ENCODE measurements around the gene OCIAD2. TPM values are rescaled to one million over a fixed set of nuclear protein-coding genes. Genes with fewer than 3 reads are reported as not detected.
A peak's percentile ranks its signal among the peaks of the same experiment; 100 is the strongest.

Gene OCIAD2
- total RNA-seq = 7.9 to 18.1 TPM (median 14.5 TPM) in 3 replicates
- long read RNA-seq, transcript OCIAD2-205 (7 exons, 1,163 nt) = major isoform, 21 of 25 reads
- long read RNA-seq, partial matches to known transcripts = 0 of 25 reads
- long read RNA-seq, other reads (novel, unspliced or antisense) = 1 of 25 reads

- no peaks in the 10 kb centered on the region for H3K27me3 Mint-ChIP-seq (ENCODE audit: low read depth)
- H3K4me1 Mint-ChIP-seq (ENCODE audit: low read depth) = peaks cover 27% of the 10 kb centered on the region
- peak; percentile 87 for DNase-seq (ENCODE audit: low spot score)
- peak within 1 kb of the TSS; percentile 73 for H3K4me3 Mint-ChIP-seq (ENCODE audit: unreplicated experiment)
- no peaks in the 10 kb centered on the region for H3K36me3 Mint-ChIP-seq (ENCODE audit: low read depth)
- no peaks in the 10 kb centered on the region for H3K9me3 Mint-ChIP-seq (ENCODE audit: low read depth)
- peak within 1 kb of the TSS; percentile 70 for H3K27ac Mint-ChIP-seq (ENCODE audit: unreplicated experiment)
- TF ChIP-seq CTCF (IDR thresholded peaks at IDR 0.05) = peak; percentile 42
Measured at GRCh38 chr4:48906206-48907173, at the start of gene OCIAD2. TSS of gene OCIAD2 (minus strand) at chr4:48906774. CDS start at chr4:48904549, 2,225 bp downstream.

GRCh38 chr4:48954314-48954713 lies 47.7 kb upstream of the OCIAD2 start:
- no peak for DNase-seq (ENCODE audit: low spot score)
- H3K9me3 Mint-ChIP-seq (ENCODE audit: low read depth) = peaks cover 8% of the 10 kb centered on the region
- H3K4me1 Mint-ChIP-seq (ENCODE audit: low read depth) = peaks cover 12% of the 10 kb centered on the region
- H3K36me3 Mint-ChIP-seq (ENCODE audit: low read depth) = no peaks in the 10 kb centered on the region
- peak overlapping the region; percentile 42 for H3K27ac Mint-ChIP-seq (ENCODE audit: unreplicated experiment)
- H3K27me3 Mint-ChIP-seq (ENCODE audit: low read depth) = peaks cover 5% of the 10 kb centered on the region
- TF ChIP-seq CTCF (IDR thresholded peaks at IDR 0.05) = no peak
- no peak overlapping the region for H3K4me3 Mint-ChIP-seq (ENCODE audit: unreplicated experiment)

GRCh38 chr4:48949518-48950219 lies 43.1 kb upstream of the OCIAD2 start:
- Mint-ChIP-seq H3K36me3 (ENCODE audit: low read depth) (no peaks in the 10 kb centered on the region), H3K4me3 (ENCODE audit: unreplicated experiment) (no peak overlapping the region), H3K27ac (ENCODE audit: unreplicated experiment) (no peak overlapping the region), H3K9me3 (ENCODE audit: low read depth) (peaks cover 8% of the 10 kb centered on the region), H3K27me3 (ENCODE audit: low read depth) (no peaks in the 10 kb centered on the region), H3K4me1 (ENCODE audit: low read depth) (peaks cover 7% of the 10 kb centered on the region)
- TF ChIP-seq CTCF (IDR thresholded peaks at IDR 0.05) = no peak
- DNase-seq (ENCODE audit: low spot score) = no peak

- DNase-seq (ENCODE audit: low spot score) = no peak
- Mint-ChIP-seq H3K27ac (ENCODE audit: unreplicated experiment) (no peak overlapping the region), H3K36me3 (ENCODE audit: low read depth) (no peaks in the 10 kb centered on the region), H3K4me3 (ENCODE audit: unreplicated experiment) (no peak overlapping the region), H3K4me1 (ENCODE audit: low read depth) (peaks cover 5% of the 10 kb centered on the region), H3K27me3 (ENCODE audit: low read depth) (no peaks in the 10 kb centered on the region), H3K9me3 (ENCODE audit: low read depth) (peaks cover 8% of the 10 kb centered on the region)
- TF ChIP-seq CTCF (IDR thresholded peaks at IDR 0.05) = no peak
Measured at GRCh38 chr4:48949086-48949485, 42.5 kb upstream of the OCIAD2 start.

GRCh38 chr4:48947731-48948130 lies 41.2 kb upstream of the OCIAD2 start:
- DNase-seq (ENCODE audit: low spot score) = no peak
- Mint-ChIP-seq H3K4me3 (ENCODE audit: unreplicated experiment) (no peak overlapping the region), H3K27me3 (ENCODE audit: low read depth) (peaks cover 3% of the 10 kb centered on the region), H3K9me3 (ENCODE audit: low read depth) (peaks cover 8% of the 10 kb centered on the region), H3K4me1 (ENCODE audit: low read depth) (peaks cover 4% of the 10 kb centered on the region), H3K27ac (ENCODE audit: unreplicated experiment) (no peak overlapping the region), H3K36me3 (ENCODE audit: low read depth) (no peaks in the 10 kb centered on the region)
- TF ChIP-seq CTCF (IDR thresholded peaks at IDR 0.05) = no peak
